Measurements from ENCODE around the gene SPATA25.
"Not testable (repeated sequence)": the region's sequence is repeated elsewhere in the genome, so short reads cannot be mapped to it uniquely, and the experiment has no call there.

SPATA25 gene

DNA sequence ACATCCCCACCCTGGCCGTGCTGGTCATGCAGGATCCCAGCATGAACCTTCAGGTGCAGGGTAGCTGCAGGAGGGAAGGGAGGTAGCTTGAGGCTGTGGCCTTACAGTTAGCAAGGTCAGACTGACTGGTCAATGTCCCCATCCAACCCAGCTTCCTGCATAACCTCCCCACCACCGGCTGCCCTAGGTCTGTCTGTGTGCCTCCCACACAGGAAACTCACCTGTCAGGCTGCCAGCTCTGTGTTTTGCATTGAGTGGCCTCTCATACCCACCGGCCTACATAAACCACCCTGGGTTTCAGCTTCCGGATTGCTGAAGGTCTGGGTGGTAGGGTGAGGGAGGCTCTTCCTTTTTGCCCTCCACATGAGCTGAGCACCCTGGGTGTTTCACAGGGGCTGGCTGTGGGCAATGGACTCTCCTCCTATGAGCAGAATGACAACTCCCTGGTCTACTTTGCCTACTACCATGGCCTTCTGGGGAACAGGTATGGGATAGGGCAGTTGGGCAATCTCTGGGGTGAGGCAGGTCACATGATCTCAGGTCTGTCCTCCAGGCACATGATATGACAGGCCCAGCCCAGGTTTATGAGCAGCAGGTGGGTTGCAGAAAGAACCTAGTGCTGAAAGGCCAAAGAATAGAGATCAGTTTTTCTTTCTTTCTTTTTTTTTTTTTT is 5.5 kb upstream of the SPATA25 start:
- no peak for DNase-seq

DNA sequence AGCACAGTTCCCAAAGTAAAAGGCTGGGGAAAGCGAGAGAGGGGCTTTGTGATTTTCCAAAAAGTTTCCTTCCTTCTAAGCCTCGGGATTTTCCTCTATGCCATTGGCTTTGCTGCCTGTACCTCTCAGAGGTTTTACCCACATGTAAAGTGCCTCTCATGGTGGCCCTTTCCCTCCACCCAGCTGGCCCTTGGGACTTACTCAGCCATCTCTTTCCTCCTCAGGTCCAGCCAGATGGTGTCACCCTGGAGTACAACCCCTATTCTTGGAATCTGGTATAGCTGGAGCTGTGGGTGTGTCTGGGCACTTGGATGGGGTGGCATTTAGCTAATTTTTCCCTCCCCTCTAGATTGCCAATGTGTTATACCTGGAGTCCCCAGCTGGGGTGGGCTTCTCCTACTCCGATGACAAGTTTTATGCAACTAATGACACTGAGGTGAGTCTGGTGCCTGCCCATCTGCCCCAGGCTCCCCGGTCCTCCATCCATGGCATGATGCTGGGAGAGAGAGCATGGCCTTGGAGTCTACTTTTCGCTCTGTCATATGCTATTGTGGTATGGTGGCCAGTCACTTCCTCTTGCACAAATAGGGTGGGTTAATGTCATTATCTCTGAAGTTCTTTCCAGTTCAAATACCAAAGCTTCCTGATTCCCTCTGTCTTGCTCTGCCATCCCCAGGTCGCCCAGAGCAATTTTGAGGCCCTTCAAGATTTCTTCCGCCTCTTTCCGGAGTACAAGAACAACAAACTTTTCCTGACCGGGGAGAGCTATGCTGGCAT is 4.8 kb upstream of the SPATA25 start:
- no peak for DNase-seq

DNA sequence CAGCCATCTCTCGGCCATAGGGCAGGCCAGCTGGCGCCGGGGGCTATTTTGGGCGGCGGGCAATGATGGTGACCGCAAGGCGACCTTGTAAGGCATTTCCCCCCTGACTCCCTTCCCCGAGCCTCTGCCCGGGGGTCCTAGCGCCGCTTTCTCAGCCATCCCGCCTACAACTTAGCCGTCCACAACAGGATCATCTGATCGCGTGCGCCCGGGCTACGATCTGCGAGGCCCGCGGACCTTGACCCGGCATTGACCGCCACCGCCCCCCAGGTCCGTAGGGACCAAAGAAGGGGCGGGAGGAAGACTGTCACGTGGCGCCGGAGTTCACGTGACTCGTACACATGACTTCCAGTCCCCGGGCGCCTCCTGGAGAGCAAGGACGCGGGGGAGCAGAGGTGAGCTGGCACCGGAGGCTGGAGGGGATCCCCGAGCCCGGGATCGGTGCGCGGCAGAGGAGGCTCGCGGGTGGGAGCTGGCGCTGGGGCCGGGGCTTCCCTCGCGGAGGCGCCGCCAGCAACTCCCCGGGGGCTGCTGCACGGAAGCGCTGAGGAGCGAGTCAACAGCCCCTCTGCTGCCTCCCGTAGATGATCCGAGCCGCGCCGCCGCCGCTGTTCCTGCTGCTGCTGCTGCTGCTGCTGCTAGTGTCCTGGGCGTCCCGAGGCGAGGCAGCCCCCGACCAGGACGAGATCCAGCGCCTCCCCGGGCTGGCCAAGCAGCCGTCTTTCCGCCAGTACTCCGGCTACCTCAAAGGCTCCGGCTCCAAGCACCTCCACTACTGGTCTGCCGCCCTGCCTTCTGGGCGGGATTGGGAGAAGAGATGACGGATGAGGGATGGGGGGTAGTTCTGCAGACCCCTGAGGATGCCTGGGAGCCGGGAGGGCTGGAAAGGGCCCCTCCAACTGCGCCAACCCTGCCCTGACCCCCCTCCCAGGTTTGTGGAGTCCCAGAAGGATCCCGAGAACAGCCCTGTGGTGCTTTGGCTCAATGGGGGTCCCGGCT is 3.9 kb upstream of the SPATA25 start, which contains the start of the genes CTSA and NEURL2:
Gene CTSA (plus strand): TSS at position 351 of the 999 bp plus-strand sequence. CDS start 234 bp downstream, at position 585.
Gene NEURL2 (minus strand): TSS at position 224 of the 999 bp plus-strand sequence. CDS start 217 bp downstream, at position 7.
- peak; percentile 27 for DNase-seq

DNA sequence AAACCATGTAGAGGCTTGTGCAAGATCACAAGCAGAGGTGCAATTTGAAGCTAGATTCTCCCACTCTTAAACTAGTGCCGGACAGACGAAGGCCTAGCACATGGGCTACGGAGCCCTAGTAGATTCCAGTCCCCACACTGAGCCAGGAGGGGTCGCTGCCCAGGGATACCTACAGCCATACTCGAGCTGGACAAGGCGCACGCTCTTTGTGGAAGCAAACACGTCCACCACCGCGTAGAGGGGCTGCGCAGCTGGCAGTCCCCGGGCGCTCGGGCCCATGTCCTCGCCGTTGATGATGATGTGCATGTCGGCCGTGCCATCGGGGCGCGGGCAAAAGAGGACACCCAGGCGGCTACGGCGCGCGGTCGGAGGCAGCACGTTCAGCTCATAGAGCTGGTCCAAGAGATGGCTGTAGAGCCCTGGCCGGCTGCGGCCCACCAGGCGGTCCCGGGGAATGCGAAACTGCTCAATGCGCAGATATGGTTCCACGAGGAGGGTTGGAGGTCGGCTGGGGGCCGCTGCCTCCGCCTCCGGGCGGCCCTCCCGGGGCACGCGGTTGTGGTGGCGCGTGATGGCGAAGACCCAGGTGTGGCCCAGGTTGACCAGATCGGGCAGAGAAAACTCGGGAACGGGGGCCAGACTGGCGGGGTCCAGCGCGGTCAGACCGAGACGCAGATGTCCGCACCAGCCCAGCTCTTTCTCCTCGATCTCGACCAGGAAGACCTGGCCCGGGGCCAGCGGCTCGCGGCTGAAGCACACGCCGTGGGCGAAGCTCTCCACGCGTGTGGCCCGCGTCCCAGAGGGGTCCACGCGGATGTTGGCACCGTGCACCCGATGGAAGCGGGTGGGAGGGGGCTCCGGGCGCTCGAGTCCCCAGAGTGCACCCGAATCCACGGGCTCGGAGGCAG is 2.9 kb upstream of the SPATA25 start:
- DNase-seq, result peak; percentile 1

DNA sequence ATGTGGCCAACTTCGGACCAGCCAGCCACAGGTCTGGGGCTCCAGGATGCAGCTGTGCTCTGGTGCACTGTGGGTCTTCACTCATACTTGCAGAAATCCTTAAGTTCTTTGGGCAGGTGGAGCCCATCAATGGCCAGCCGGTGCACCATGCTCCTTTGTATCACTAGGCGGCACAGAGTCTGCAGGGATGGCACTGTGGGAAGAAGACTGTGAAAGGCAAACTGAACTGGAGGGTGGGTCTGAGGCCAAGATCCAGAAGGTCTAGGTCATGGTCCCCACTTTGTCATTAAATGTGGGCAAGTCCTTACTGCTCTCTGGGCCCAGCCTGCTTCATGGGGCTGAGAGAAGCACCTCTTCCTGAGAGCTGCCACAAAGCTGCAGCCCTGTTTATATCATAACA is 1.3 kb upstream of the SPATA25 start:
- no peak for DNase-seq

DNA sequence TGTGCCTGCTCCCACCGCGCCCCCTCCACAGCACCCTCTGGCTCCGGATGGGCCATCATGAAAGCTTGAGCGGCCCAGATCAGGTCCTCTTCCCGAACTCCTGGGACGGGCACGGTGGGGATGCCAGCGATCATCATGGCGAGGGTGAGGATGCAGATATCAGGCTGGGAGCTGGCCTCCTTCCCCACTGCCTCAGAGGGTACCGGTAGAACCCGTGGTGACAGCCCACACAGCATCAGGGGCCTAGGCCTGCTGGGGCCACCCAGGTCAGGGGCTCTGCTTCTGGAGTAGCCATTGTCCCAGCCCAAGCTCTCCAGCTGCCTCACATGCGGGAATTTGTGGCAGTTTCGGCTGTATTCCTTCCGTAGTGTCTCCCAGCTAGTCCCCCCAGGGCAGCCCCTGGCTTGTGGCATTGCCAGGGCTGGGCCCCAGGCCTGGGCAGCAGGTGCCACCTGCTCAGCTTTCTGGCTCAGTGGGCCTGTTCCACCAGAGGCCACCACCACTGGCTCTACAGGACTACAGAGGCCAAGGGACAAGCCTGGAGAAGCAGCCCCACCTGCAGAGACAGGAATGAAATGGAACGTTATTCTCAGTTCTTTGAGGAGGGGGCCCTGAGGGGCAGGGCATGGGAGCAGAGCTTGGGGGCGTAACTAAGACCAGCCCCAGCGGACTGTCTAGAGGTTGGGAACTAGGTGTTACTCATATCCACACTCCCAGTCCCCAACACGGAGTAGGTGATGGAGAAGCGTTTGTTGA is 654 bp downstream of the SPATA25 start:
- no peak for DNase-seq

DNA sequence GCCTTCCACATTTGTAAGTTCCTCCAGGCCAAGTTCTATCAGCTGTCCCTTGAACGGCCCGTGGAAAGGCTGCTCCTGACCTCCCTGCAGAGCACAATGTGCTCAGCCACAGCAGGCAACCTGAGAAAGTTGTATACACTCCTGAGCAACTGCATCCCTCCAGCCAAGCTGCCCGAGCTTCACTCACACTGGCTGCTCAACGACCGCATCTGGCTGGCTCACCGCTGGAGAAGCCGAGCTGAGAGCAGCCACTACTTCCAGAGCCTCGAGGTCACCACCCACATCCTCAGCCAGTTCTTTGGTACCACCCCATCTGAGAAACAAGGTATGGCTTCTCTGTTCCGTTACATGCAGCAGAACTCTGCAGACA is 4.3 kb downstream of the SPATA25 start:
- no peak for DNase-seq

DNA sequence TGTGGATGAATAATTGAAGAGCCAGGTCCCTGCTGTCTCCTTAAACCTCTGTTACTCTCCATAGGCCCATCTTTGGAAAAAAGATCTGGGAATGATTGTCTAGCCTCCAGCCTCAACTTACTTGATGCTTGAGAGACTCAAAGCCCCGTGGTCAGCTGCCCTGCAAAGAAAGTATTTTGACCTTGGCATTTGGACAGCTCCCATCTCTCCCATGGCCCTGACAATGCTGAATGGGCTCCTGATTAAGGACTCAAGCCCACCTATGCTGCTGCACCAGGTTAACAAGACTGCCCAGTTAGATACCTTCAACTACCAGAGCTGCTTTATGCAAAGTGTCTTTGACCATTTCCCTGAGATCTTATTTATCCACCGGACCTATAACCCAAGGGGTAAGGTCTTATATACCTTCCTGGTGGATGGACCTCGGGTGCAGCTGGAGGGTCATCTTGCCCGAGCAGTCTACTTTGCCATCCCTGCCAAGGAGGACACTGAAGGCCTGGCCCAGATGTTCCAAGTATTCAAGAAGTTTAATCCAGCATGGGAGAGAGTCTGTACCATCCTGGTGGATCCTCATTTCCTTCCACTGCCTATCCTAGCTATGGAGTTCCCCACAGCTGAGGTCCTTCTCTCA is 4.8 kb downstream of the SPATA25 start:
- DNase-seq, result no peak

DNA sequence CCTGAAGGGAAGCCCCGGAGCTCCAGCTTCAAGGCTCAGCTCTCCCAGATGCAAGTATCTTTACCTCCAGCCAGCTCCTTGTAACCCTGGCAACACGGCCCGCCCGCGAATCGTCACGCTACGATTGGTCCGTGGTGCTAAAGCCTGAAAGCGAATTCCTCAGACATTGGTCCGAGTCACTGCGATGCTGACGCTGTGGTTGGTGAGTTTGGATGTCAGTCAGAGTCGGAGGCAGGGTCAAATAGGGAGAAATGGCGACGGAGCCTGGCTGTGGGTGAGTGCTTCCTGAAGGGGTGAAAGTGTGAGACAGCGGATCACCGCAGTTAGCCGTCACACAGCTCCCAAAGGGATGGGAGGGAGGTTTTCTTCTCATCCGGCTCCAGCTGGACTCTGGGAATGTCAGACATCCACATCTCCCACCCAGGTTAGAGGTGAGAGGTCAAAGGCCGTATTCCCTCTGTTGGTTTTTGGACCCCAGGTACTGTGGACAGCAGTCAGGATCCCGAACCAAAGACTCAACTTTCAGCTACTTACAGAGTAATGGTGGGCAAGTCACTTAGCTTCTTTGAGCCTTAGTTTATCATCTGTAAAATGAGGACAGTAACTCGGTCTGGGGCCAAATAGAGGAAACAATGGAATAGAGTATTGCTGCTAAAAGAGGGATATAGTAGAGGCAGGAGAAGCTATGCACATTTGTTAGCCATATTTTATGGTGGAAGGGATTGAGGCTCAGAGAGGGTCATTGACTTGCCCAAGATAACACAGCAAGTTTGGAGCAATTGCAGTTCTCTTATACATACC is 6.2 kb downstream of the SPATA25 start, which contains the start of gene ZSWIM1:
Gene ZSWIM1 (plus strand): TSS at position 240 of the 801 bp plus-strand sequence. CDS start 1,366 bp downstream, outside the sequence.
- DNase-seq, result peak; percentile 94

DNA sequence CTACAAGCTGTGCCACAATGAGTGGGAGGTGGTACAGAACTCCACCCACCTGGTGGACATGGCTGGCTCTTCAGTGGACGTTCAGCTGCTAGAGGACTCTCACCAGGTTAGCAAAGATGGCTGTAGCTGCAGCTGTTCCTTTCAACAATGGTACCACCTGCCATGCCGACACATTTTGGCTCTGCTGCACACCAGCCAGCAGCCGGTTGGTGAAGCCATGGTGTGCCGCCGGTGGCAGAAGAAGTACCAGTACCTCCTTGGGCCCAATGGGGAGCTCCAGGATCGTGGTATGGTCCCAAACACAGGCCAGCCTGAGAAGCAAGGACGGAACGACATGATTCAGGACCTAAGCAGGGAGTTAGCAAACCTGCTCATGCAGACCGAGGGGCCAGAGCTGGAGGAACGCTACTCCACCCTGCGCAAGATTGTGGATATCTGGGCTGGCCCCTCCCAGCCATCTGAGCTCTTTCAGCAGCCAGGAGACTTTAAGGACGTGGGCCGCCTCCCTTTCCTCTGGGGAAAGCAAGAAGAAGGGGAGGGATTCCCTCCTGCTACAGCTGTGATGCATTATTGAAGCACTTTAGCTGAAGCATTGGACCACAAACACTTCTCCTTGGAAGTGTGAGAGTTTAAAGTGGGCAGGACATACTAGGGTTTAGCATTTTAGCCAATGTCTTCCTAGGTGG is 9.2 kb downstream of the SPATA25 start:
- DNase-seq, result no peak

DNA sequence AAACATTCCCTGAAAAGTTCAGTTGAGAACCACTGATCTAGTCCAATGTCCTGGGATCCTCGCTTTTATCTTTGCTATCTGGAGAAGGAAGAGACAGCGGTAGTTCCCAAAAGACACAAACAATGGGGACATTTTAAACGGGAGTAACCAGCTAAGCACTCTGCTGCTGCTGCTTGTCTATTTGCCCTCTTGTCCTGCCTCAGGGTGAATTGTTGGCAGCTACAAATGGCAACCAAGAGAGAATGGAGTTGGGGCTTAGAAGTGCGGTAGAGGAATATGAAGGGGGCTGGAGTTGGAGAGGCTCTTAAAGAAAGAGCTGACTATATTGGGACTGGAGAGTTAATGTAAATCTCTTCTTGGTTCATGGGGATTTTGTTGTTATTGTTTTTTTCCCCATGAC is 12.8 kb downstream of the SPATA25 start:
- DNase-seq, result no peak

DNA sequence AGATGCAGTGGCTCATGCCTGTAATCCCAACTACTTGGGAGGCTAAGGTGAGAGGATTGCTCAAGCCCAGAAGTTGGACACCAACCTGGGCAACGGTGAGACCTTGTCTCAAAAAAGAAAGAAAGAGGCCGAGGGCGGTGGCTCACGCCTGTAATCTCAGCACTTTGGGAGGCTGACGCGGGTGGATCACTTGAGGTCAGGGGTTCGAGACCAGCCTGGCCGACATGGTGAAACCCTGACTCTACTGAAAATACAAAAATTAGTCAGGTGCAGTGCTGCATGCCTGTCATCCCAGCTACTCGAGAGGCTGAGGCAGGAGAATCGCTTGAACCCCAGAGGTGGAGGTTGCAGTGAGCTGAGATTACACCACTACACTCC is 13.3 kb downstream of the SPATA25 start:
- DNase-seq, result not testable (repeated sequence)

DNA sequence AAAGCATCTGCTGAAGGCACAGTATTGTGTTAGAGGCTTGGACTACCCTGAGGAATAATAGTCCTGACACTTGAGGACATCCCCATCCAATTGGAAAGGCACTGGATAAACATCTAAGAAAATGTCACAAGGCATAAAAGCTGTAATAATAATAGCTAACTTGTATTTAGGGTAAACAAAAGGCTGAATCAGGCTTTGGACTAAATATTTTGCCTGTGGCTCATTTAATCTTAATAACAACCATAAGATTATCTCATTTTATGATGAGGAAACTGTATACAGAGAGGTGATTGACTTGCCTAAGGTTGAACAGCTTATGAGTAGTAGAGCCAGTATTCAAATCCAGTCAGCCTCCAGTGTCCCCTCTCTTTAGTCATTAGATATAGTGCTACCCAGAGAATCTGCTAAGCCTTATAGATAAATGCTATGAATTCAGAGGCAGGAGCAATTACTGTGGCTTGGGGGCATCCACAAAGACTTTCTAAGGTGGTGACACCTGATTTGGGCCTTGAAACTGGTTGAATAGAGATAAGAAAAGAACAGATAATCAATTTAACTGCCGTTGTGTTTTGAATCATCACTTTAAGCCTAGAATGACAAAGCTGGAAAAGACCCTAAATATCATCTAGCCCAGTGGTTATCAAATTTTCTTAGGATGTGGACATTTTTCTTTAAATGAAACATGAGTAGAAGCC is 13.9 kb downstream of the SPATA25 start:
- no peak for DNase-seq

DNA sequence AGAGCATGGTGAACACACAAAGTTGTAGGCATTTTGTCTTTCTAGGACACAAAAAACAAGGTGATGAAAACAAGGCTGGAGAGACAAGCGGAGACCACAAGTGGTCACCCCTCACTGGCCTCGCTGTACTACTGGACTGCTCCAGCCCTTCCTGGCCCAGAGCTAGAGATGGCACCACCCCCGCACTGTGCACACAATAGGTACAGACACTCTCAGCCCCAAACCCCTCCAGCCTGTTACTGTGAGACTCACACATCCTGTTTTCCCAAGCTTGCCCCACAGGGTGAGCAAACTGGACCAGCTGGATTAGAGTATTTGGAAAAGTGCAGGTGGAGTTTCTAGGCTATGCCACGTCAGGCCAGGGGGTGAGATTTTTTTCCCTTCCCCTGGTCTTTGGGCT is 14.8 kb downstream of the SPATA25 start:
- no peak for DNase-seq

DNA sequence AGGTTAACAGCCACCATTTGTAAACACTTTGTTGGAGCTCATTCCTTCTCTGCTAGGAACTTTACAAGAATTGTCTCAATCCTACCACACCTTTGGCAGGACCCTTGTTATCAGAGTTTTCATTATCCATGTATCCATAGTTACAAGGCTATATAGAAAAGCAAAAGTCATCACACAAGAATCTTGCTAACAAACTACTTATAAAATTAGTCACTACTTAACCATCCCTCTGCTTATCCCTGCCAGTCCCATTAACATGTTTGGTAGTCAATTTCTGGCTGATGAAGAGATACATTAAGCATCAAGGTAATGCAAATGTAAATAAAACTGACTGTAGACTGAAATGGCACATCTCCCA is 19.6 kb downstream of the SPATA25 start:
- no peak for DNase-seq

DNA sequence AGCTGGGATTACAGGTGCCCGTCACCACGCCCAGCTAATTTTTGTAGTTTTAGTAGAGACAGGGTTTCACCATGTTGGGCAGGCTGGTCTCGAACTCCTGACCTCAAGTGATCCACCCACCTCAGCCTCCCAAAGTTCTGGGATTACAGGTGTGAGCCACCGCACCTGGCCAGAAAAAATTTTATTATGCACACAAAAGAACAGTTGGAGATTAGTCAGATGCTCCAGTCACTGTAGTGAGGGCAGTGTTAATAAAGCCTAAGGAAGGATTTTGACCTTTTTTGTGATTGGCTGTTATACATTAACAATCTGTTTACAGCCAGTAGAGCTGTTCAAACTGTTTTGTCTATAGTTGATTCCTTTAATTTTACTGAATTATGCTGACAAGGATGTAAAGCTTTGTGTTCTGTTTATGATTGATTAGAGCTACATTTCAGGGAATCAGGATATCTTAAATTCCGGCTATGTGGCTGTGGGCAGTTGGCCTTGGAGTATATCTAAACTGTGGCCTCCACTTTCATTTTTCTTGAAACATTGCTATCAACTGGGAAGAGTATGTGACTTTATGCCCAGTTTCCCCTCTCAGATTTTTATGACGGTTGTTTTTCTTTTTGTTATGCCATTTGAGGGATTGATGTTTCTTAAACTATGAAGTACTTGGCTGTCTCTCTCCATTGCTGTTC is 20.1 kb downstream of the SPATA25 start:
- DNase-seq, result no peak

DNA sequence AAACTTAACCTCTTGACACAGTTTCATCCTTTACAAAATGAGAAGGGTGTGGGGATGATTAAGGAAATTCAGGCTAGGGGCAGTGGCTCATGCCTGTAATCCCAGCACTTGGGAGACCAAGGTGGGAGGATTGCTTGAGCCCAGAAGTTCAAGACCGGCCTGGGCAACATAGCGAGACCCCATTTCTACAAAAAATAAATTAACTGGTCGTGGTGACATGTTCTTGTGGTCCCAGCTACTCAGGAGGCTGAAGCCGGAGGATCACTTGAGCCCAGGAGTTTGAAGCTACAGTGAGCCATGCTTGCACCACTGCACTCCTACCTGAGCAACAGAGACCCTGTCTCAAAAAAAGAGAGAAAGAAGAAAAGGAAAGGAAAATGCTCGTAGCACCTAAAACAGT is 21.0 kb downstream of the SPATA25 start:
- no peak for DNase-seq
